Nephron (organoid): ENCODE data around the gene CLIC4.

Experiments
- H3K27ac Mint-ChIP-seq, 3 experiments: 2 replicates each; pipeline ENCODE4 v1.8.0; 2020; ENCODE audit warnings: mixed read lengths in 3 of 3, mild to moderate bottlenecking in 2 of 3, moderate library complexity in 1 of 3
- H3K27me3 Mint-ChIP-seq: 2 replicates; pipeline ENCODE4 v1.8.0; 2021; ENCODE audit warnings: low read depth, mild to moderate bottlenecking, moderate library complexity, mixed read lengths
- H3K36me3 Mint-ChIP-seq: 2 replicates; pipeline ENCODE4 v1.8.0; 2020; ENCODE audit warnings: low read depth, mixed read lengths
- H3K4me1 Mint-ChIP-seq: 2 replicates; pipeline ENCODE4 v1.8.0; 2020; ENCODE audit warnings: mixed read lengths
- H3K4me3 Mint-ChIP-seq, 3 experiments: 2 replicates each; pipeline ENCODE4 v1.8.0; 2020; ENCODE audit warnings: mild to moderate bottlenecking in 3 of 3, mixed read lengths in 3 of 3, moderate library complexity in 2 of 3
- H3K9me3 Mint-ChIP-seq: 2 replicates; pipeline ENCODE4 v1.8.0; 2020; ENCODE audit warnings: mixed read lengths
- CTCF ChIP-seq, 3 experiments: fragments of 200-600 bp; sonication (generic); IDR thresholded peaks; one replicate each; pipeline ENCODE4 v1.5.0; 2021; ENCODE audit warnings: antibody characterized with exemption in 3 of 3; ENCODE audit not compliant: unreplicated experiment in 3 of 3

CLIC4 gene

GRCh38 chr1:24830680-24831272 lies 85.5 kb downstream of the CLIC4 start:
- Mint-ChIP-seq H3K27me3 (no peaks in the 10 kb centered on the region), H3K27ac (peak overlapping the region in 1 of 3 experiments; percentile 67), H3K4me3 (no peak overlapping the region), H3K36me3 (peaks cover 7% of the 10 kb centered on the region), H3K4me1 (peaks cover 45% of the 10 kb centered on the region), H3K9me3 (no peaks in the 10 kb centered on the region)
- TF ChIP-seq CTCF (IDR thresholded peaks at IDR 0.05; ENCODE audit: unreplicated experiment in 3 of 3), result peak; percentile 79 to 86 (median 85)

DNA sequence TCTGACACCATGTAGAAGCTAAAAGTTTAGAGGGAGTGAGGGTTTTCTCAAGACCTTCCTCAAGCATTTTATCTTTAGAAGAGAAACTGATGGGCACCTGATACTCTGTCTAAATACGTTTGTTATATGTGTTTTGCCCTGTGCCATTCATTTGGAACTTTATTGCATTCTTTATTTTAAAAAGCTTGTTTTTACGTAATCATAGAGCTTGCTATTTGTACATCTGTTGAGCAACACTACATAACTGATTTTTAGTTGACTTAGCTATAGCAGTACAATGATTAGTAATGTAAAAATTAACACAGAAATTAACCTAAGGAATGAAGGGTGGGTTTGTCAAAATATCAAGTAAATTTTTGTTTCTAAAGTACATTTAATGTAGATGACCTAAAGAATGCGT lies 96.3 kb downstream of the CLIC4 start:
- no peak for TF ChIP-seq CTCF (IDR thresholded peaks at IDR 0.05; ENCODE audit: unreplicated experiment in 3 of 3)
- Mint-ChIP-seq H3K27ac (no peak overlapping the region), H3K27me3 (no peaks in the 10 kb centered on the region), H3K36me3 (peaks cover 16% of the 10 kb centered on the region), H3K4me3 (no peak overlapping the region), H3K9me3 (no peaks in the 10 kb centered on the region), H3K4me1 (no peaks in the 10 kb centered on the region)

DNA sequence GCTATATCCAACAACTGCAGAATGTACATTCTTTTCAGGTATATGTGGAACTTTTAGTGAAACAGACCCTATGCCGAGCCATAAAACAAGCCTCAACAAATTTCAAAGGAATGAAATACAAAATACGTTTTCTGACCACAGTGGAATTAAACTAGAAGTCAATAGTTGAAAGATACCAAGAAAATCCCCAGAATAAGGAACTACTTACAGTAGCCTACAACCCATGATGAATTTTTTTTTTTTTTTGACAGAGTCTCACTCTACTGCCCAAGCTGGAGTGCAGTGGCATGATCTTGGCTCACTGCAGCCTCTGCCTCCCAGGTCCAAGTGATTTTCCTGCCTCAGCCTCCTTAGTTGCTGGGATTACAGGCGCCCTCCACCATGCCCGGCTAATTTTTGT lies 101.4 kb downstream of the CLIC4 start:
- H3K36me3 Mint-ChIP-seq, result no peaks in the 10 kb centered on the region
- TF ChIP-seq CTCF (IDR thresholded peaks at IDR 0.05; ENCODE audit: unreplicated experiment in 3 of 3), result no peak
- peaks cover 28% of the 10 kb centered on the region for H3K27me3 Mint-ChIP-seq
- H3K9me3 Mint-ChIP-seq, result no peaks in the 10 kb centered on the region
- H3K27ac Mint-ChIP-seq, result no peak overlapping the region
- H3K4me3 Mint-ChIP-seq, result no peak overlapping the region
- H3K4me1 Mint-ChIP-seq, result no peaks in the 10 kb centered on the region

GRCh38 chr1:24847995-24848881 lies 103.0 kb downstream of the CLIC4 start:
- Mint-ChIP-seq H3K4me3 (peak overlapping the region; percentile 77 to 79 (median 77)), H3K27me3 (peaks cover 38% of the 10 kb centered on the region), H3K4me1 (peaks cover under 1% of the 10 kb centered on the region), H3K36me3 (no peaks in the 10 kb centered on the region), H3K9me3 (no peaks in the 10 kb centered on the region), H3K27ac (no peak overlapping the region)
- peak; percentile 89 to 93 (median 93) for TF ChIP-seq CTCF (IDR thresholded peaks at IDR 0.05; ENCODE audit: unreplicated experiment in 3 of 3)

DNA sequence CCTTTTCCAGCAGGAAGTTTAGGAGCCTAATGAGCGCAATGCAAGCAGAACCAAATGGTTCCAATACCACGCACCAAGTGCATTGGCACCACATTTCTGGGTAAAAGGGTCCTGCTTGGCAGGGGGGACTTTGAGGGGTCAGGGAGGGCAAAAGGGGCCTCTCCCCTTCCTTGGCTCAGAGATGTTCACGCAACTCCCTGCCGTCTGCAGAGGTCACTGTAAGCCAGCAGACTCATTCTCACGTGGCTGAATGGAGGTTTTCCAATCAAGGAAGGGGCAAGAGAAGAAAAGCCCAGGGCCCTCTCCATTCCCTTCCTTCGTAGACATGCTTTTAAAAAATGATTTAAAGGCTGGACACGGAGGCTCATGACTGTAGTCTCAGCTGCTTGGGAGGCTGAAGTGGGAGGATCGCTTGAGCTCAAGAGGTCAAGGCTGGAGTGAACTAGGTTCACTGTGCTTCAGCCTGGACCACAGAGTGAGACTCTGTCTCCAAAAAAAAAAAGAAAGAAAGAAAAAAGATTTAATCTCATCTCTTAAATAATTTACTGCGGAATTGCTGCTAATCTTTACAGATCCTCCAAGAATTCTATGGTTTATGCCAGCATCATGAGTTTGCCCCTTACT lies 104.5 kb downstream of the CLIC4 start:
- peak overlapping the region in 2 of 3 experiments; percentile 62 to 74 for H3K4me3 Mint-ChIP-seq

More for the DNA sequence above, 104.5 kb downstream of the CLIC4 start:
- peaks cover 38% of the 10 kb centered on the region for H3K27me3 Mint-ChIP-seq
- no peak overlapping the region for H3K27ac Mint-ChIP-seq
- TF ChIP-seq CTCF (IDR thresholded peaks at IDR 0.05; ENCODE audit: unreplicated experiment in 3 of 3), result peak in 2 of 3 experiments; percentile 17 to 24
- no peaks in the 10 kb centered on the region for H3K9me3 Mint-ChIP-seq
- H3K4me1 Mint-ChIP-seq, result peaks cover 4% of the 10 kb centered on the region
- no peaks in the 10 kb centered on the region for H3K36me3 Mint-ChIP-seq
